Loucy (cell line): ENCODE results near the gene SCAMP2.

Source experiments
- EZH2phosphoT487 ChIP-seq: fragments of 200-600 bp; IDR thresholded peaks from 2 replicates; pipeline ENCODE4 v1.6.1; 2018; ENCODE audit warnings: antibody characterized with exemption, mild to moderate bottlenecking, moderate library complexity, borderline replicate concordance
- TF ChIP-seq, protein P1 (sequence below): fragments of 200-600 bp; sonication (generic); conservative IDR thresholded peaks from 2 replicates; pipeline ENCODE4 v1.5.1; 2014; ENCODE audit warnings: mild to moderate bottlenecking, antibody characterized with exemption, low read length

DNA sequence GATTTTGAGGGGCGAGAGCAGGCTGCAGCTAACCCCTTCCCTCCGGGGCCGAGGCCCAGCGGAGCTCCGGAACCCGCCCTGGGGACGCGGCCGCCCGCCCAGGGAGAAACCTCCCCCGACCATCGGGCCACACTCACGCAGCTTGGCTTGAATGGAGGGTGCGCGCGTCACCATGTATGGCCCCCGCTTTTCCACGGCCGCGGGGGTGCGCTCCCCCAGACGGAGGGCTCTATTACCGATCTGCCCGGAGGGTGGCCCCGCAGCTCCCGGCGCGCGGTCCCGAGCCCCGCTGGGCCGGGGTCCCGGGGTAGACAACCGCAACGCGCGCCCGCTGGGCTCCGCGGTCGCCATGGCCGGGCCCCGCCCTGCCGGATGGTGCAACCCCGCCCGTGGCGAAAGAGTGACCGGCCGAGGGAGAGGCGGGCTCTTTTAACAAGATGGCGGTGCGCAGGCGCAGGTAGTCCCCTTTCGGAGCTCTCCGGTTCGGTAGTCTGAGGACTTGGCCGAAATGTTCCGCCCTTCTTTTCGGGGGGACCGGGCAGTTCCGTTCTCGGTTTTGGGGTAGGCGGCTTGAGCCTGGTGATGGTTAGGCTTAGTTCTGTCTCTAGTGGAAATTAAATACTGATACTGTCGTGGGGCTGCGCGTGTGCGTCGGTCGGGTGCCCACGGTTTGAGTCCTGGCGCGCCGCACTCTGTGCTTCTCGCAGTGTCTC, 33.4 kb upstream of the SCAMP2 start, which contains the start of gene FAM219B:
- TF ChIP-seq, protein P1, sequence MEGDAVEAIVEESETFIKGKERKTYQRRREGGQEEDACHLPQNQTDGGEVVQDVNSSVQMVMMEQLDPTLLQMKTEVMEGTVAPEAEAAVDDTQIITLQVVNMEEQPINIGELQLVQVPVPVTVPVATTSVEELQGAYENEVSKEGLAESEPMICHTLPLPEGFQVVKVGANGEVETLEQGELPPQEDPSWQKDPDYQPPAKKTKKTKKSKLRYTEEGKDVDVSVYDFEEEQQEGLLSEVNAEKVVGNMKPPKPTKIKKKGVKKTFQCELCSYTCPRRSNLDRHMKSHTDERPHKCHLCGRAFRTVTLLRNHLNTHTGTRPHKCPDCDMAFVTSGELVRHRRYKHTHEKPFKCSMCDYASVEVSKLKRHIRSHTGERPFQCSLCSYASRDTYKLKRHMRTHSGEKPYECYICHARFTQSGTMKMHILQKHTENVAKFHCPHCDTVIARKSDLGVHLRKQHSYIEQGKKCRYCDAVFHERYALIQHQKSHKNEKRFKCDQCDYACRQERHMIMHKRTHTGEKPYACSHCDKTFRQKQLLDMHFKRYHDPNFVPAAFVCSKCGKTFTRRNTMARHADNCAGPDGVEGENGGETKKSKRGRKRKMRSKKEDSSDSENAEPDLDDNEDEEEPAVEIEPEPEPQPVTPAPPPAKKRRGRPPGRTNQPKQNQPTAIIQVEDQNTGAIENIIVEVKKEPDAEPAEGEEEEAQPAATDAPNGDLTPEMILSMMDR: no peak
- TF ChIP-seq EZH2phosphoT487: no peak
